IPS DF 4.7 (cell line): ENCODE data around the gene CRTC3.
"Not testable (repeated sequence)": the region's sequence is repeated elsewhere in the genome, so short reads cannot be mapped to it uniquely, and the experiment has no call there.

ENCODE experiments used
- DNase-seq: peaks from one replicate; pipeline ENCODE4 v3.0.0-alpha.2; 2013; ENCODE audit warnings: low spot score; ENCODE audit errors: extremely low read depth

CRTC3 gene

DNA sequence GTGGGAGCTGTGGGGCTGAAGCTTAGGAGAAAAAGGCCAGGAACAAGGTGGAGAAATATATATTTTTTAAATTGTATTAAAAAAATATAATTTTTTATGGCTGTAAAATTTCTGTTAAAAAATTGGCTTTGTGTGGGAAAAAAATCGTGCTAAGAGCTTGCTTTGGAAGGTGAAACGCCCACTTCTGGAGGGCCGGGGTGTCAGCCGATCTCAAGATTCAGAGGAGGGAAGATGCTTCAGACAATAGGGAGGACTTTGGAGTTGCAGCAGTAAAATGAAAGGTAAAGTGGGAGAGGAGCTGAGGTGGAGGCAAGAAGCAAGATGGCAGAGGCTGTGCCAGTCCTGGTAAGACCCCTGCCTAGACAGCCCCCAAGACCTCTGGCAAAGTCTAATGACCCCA lies 141.5 kb downstream of the CRTC3 start:
- DNase-seq, result no peak

DNA sequence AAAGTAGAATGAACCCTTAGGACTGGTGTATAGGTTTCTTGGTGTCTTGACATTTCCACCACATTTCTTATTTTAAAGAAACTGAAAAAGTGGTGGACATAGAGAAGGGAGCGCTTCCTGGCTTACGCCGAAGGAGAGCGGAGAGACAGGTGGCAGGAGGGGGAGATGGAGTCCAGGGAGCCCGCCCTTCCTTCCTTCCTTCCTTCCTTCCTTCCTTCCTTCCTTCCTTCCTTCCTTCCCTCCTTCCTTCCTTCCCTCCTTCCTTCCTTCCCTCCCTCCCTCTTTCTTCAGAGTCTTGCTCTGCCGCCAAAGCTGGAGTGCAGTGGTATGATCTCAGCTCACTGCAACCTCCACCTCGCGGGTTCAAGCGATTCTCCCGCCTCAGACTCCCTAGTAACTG lies 143.6 kb downstream of the CRTC3 start:
- DNase-seq, result not testable (repeated sequence)

DNA sequence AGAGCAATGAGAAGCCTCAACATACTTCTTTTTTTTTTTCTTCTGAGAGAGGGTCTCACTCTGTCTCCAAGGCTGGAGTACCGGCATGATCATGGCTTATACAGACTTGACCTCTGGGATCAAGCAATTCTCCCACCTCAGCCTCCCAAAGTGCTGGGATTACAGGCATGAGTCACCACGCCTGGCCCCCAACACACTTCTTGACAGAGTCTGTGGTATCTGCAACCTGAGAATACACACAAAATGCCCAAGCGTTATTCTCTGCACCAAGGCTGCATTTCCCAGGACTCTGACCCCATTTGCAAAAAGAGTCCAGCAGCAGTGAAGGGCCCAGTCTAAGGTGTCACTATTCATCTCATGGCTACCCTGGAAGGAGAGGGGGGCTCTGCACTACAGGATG lies 144.8 kb downstream of the CRTC3 start:
- no peak for DNase-seq

DNA sequence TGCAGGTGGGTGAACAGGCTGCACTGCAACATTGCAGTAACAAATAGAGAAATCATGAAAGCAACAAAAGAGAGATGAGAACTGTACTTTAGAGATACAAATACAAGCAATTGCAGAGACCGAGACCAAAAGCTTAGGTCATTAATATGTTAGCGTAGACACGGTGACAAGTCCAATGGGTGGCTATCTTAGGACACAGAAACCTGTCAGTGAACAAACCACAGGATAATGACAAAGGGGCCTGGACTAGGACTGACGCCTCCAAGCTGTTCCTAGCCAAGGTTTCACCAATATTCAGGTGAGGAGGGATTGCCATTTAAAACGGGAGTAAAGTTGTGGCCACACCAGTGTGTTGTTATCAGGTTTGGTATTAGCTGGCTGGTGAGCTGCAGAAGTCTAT lies 145.7 kb downstream of the CRTC3 start:
- DNase-seq, result no peak

DNA sequence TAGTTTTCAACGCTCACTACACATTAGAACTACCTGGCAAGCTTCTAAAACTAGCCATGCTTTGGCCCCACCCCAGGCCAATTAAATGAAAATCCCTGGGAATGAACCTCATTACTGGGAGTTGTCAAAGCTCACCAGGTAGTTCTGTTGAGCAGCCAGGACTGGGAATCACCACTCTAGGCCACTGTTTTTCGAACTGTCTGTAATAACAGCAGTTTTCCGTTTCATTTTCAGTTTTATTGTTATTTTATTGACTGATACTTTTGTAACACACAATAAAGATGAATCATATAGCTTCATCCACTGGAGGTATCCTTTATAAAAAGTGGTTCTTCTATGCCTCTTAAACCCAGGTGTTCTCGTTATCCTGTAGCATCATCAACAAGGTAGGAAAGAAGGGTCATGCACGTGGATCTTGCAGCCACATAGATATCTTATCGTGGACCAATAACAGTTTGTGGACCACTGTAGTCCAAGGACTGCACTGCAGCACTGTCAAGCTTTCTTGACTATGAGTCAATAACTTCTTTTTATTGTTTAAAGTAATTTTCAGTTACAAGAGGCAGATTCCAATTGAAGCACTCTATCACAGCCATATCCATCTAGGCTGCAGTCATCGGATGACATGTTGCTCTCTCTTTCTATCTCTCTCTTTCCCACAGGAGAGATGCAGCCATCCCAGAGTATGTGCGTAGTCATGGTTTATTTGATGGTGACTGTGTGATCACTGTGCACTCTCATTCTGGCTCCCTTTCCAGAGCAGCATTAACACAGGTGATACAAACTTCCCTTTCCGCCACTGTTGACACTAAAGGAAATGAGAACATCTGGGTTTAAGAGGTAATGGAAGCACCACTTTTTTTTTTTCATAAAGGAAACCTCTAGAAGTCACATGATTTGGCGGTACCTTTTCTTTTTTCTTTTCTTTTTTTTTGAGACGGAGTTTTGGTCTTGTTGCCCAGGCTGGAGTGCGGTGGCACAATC lies 148.4 kb downstream of the CRTC3 start:
- no peak for DNase-seq

DNA sequence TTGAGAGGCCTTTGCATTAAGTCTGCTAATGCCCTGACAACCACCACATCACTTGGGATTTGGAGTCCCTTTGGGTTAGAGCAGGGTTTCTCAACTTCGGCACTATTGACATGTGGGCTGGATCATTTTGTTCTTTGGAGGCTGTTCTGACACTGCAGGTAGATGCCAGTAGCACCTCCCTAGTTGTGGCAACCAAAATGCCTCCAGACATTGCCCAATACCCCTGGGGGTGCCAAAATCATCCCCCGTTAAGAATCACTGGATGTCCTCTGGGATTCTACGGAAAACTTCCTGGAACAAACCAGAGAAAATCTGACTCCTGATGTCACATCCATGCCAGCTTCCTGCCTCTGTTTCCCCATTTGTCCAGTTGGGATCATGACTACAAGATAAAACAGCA lies 150.2 kb downstream of the CRTC3 start:
- no peak for DNase-seq

DNA sequence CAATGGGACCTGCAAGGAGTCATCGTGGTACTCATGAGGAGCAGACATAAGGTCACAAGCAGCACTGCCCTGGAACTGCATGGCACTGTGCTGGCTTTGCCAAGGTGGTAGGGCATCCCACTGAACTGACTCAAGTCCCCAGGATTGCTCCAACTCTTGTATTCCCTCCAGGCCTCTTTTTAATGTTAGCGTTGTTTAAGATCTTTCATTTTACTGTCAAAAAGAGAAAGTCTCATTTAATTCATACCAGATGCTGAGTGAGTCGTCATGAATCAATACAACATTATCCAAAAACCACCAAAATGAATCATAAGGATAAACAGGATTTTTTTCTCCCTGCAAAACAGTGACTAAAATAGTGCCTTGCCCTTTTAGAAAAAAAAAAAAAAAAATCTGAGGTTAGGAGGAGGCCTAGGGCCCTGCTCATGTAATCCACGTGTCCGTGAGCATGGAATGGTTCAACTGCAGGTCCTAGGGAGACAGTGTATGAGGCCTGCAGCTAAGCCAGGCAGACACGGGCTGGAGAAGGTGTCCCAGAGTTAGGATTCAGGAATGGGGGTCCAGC lies 150.7 kb downstream of the CRTC3 start:
- no peak for DNase-seq

DNA sequence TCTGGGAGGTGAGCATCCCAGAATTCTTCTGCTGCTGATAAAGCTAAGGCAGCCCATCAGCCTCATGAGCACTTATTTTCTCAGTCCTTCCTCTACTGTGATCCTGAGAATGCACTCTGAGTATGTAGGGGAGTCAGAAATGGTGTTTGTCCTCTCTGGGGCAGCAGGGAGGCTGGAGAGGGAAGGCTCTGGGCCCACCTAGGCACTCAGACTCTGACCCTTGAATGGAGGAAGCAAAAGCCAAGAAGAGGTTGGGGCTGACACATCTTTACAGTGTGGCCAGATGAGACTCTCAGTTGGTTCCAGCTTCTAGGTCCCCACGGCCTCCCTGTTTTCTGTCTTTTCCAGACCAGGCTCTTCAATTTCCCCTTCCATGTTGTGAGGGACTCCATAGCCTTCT lies 151.3 kb downstream of the CRTC3 start:
- DNase-seq, result no peak

DNA sequence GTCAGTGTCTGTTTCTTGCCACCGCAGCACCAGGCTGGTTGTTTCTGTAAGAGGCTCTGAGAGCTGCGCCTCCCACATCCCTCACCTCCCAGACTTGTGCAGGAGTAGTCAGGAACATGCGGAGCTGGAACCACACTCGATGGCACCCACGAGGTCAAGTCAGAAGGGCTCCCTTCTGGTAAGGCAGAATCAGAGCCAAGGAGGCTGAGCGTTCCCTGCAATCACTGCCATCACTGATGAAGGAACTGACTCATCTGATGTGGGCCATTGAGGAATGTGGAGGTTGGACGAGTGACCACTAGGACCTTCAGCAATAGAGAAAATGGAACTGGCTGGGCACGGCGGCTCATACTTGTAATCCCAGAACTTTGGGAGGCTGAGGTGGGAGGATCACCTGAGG lies 151.8 kb downstream of the CRTC3 start:
- no peak for DNase-seq

DNA sequence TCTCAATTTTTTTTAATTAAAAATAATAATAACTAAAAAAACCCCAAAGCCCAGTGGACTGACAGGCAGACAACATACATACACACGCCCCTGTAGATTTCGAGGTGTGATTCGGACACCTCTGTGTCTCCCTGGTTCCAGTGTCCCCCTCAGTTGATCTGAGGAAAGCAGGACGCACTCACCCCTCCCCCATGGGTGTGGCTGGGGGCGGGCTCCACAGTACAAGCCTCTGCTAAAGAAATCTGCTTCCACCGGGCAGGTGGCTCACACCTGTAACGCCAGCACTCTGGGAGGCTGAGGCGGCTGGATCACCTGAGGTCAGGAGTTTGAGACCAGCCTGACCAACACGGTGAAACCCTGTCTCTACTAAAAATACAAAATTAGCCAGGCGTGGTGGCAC lies 153.6 kb downstream of the CRTC3 start:
- DNase-seq, result no peak

DNA sequence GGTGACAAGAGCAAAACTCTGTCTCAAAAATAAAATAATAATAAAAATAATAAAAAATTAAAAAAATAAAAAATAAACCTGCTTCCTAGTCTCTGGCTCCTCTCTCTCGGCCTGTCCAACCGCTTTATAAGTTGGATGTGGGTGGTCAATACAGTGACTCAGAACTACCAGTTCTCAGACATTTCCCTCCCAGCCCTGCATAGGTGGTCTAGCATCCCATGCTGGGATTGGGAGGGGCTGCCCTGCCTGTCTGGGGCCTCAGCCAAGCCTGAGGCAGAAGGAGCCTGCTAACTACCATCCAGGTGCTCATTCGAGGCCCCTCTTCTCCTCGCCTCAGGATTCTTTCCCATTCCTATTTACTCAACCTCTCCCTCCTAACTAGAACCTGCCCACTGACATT lies 154.2 kb downstream of the CRTC3 start:
- no peak for DNase-seq

DNA sequence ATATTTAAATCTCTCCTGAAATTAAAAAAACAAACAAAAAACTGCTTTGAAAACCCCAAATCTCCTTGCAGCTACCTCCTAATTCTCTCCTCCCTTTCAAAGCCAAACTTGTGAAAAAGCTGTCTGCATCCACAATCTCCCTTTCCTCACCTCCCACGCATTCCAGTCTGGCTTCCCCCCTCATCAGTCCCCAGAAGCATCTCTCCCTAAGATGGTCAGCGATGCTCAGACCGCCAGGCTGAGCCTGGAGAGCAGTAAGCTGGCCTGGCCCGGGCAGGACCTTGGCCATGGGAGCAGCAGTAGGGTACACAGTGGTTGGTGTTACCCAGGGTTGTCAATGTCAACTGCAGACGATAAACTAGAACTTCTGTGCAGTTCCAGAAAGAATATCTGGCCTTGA lies 154.6 kb downstream of the CRTC3 start:
- DNase-seq, result no peak

DNA sequence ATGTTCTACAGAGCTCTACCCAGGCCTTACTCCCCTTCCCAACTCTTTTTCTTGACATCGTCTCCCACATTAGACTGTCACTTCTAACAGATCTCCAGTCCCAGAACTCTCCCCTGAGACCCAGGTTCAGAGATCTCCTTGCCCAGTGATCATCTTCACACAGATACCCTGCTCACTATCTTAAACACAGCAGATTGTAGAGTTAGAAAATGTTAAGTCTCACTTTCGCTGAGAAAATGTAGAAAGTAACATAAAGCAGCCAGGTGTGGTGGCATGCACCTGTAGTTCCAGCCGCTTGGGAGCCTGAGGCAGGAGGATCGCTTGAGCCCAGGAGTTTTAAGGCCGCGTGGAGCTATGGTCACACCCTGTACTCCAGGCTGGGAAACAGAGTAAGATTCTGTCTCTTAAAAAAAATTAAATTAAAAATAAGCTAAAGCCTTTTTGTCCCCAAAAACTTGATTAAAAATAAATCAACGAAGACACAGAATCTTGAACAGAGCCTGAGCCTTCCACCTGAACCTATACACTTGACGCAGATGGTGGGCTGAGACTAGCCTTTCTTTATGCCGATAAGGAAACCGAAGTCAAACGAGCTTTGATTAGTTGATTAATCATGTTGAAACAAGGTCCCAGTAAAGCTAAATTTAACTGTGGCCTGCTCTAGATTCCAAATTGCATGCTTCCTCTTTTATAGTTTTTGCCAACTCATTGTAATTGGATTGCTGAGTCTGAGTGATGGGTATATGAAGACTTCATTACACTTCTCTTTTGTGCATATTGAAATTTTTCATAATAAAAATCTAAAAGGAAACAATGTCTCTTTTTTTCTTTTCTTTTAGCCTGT lies 156.1 kb downstream of the CRTC3 start:
- DNase-seq, result no peak

DNA sequence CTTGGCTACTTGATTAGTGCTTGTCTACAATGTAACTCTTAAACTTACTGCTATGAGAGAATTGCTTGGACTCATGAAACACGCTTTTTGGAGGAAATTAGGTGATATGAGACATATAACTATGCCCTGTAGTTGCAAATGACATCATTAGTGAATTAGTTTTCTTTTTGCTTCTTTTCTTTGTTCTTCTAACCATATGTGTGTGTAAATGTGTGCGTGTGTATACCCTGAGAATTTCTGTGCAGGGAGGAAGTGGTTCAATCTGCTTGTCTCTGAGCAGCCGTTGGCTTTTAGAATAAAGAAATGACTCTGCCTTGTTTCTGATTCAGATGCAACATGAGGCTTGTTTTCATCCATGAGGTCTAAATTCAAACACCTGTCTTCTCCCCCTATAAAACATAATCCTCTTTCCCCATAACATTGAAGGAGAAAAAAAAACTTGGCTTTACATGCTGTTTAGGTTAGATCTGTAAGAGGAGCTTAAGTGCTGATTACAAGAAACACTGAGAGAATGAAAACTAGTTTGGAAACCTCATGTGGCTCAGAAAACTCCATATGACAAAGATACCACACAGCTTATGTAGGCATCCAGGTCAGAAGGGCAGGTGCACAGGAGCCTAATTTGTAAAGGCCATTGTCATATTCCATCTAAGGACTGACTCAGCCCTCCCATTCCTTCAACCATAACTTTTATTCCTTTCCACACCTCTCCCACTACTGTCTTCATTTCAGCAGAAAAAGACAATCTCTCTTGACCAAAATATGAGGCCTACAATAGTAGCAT lies 156.9 kb downstream of the CRTC3 start:
- no peak for DNase-seq

DNA sequence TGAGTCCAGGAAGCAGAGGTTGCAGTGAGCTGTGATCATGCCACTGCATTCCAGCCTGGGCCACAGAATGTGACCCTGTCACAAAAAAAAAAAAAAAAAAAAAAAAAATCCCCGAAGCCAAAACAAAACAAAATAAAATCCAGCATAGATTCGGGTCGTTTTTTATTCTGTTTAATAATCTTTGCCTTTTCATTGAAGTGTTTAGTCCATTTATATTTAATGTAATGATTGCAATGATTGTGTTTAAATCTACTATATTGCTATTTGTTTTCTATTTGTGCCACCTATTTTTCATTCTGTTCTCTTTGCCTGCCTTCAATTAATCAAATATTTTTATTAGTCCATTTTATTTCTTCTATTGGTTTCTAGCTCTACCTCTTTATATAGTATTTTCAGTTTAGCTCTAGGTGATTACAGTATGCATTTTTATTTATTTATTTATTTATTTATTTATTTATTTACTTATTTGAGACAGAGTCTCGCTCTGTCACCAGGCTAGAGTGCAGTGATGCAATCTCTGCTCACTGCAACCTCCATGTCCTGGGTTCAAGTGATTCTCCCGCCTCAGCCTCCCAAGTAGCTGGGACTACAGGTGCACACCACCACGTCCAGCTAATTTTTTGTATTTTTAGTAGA lies 159.7 kb downstream of the CRTC3 start:
- not testable (repeated sequence) for DNase-seq

DNA sequence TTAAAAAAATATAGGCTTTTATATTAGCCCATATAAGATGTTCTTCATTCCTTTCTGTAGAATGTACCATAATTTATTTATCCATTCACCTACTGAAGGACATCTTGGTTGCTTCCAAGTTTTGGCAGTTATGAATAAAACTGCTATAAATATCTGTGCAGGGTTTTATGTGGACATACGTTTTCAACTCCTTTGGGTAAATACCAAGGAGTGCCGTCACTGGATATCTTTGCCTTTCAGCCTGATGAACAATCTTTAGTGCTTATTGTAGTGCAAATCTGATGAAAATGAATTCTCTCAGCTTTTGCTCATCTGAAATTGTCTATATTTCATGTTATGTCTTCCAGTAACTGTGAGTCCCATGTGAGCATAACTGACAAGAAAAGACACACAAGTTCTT lies 160.9 kb downstream of the CRTC3 start:
- no peak for DNase-seq

DNA sequence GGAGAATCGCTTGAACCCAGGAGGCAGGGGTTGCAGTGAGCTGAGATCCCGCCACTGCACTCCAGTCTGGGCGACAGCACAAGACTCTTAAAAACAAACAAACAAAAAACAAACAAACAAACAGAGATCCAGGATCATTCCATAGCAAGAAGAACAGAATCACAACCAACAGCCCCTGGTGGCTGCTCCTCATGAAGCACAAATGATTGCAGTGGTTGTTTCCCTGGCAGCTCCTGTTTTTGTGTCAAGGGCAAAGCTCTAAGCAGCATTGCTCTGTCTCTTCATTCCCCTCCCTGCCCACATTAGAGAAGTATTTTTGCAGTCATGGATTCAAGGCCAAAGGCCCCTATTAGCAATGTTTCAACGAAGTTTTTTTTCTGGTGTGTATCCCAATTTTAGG lies 161.6 kb downstream of the CRTC3 start:
- DNase-seq, result no peak

DNA sequence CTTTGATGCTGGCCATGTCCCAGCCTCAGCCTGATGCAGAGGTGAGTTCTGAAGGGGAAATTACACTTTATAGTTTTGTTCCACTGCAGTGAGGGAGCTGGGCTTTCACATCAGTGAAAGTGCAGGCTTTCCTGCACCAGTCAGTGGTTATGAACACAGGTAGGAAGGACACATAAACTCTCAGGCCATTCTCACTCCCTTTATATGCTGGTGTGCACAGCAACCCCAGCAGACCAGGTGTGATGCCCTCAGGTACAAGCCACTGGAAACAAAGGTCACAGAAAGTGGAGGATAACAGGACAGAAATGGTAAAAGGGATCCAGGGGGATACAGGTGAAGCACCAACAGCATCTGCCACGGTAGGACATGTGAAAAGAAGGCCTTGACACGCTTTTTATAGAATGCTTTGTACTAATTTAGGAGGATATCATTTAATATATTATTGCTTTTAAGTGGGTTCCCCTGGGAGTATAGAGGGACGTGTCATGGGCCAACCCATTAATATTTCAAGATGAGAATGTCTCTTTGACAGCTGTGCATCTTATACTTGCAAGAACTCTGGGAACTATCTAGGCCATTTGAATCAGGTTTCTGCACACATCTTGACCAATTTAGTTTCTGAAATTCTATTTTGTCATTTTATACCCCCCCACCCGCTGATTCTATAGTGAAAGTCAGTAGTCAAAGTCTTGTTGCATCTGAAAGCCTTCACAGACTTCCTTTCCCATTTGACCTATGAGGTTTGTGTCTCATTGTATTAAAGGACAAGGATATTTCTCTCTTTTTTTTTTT lies 162.5 kb downstream of the CRTC3 start:
- no peak for DNase-seq
